Fibroblast of skin of abdomen (primary cell): ENCODE results near the gene ACSF3.

Experiments used
- DNase-seq: peaks from one replicate; pipeline ENCODE4 v3.0.0-alpha.2; 2013

Gene ACSF3

GRCh38 chr16:89131783-89132182, 38.1 kb downstream of the ACSF3 start:
- DNase-seq: no peak

- no peak for DNase-seq
These were observed 38.7 kb downstream of the ACSF3 start for GRCh38 chr16:89132194-89133005.

GRCh38 chr16:89133457-89134127, 39.9 kb downstream of the ACSF3 start:
- no peak for DNase-seq

- no peak for DNase-seq
These were observed 40.6 kb downstream of the ACSF3 start for GRCh38 chr16:89134269-89134668.

GRCh38 chr16:89135166-89135565, 41.5 kb downstream of the ACSF3 start:
- DNase-seq: no peak

- DNase-seq: no peak
These were observed 42.5 kb downstream of the ACSF3 start for GRCh38 chr16:89135971-89136765.

GRCh38 chr16:89136931-89137330, 43.3 kb downstream of the ACSF3 start:
- DNase-seq: no peak

GRCh38 chr16:89137666-89138512, 44.2 kb downstream of the ACSF3 start:
- DNase-seq: no peak

- DNase-seq: no peak
These were observed 44.8 kb downstream of the ACSF3 start for GRCh38 chr16:89138513-89138795.

GRCh38 chr16:89138843-89139520, 45.3 kb downstream of the ACSF3 start:
- no peak for DNase-seq

GRCh38 chr16:89139907-89140361, 46.3 kb downstream of the ACSF3 start:
- no peak for DNase-seq

- no peak for DNase-seq
These were observed 46.7 kb downstream of the ACSF3 start for GRCh38 chr16:89140401-89140800.

GRCh38 chr16:89140981-89141883, 47.6 kb downstream of the ACSF3 start:
- DNase-seq: no peak

GRCh38 chr16:89141884-89142267, 48.2 kb downstream of the ACSF3 start:
- DNase-seq: no peak

- DNase-seq: no peak
These were observed 49.0 kb downstream of the ACSF3 start for GRCh38 chr16:89142474-89143195.

- no peak for DNase-seq
These were observed 49.6 kb downstream of the ACSF3 start for GRCh38 chr16:89143201-89143741.

GRCh38 chr16:89143911-89144675, 50.4 kb downstream of the ACSF3 start:
- DNase-seq: no peak

GRCh38 chr16:89144681-89145080, 51.0 kb downstream of the ACSF3 start:
- no peak for DNase-seq
